NCI-H2196 treated with DMSO at 0.1 percent for 48 hours (cell line): ENCODE measurements around the gene SCN4A.

Source experiments
- DNase-seq: peaks from one replicate; lab custom pipeline; 2025; ENCODE audit not compliant: unreplicated experiment; lab: John Stamatoyannopoulos, UW

Gene SCN4A

GRCh38 chr17:64002658-64003525 lies 30.2 kb upstream of the SCN4A start:
- DNase-seq, result no peak

DNA sequence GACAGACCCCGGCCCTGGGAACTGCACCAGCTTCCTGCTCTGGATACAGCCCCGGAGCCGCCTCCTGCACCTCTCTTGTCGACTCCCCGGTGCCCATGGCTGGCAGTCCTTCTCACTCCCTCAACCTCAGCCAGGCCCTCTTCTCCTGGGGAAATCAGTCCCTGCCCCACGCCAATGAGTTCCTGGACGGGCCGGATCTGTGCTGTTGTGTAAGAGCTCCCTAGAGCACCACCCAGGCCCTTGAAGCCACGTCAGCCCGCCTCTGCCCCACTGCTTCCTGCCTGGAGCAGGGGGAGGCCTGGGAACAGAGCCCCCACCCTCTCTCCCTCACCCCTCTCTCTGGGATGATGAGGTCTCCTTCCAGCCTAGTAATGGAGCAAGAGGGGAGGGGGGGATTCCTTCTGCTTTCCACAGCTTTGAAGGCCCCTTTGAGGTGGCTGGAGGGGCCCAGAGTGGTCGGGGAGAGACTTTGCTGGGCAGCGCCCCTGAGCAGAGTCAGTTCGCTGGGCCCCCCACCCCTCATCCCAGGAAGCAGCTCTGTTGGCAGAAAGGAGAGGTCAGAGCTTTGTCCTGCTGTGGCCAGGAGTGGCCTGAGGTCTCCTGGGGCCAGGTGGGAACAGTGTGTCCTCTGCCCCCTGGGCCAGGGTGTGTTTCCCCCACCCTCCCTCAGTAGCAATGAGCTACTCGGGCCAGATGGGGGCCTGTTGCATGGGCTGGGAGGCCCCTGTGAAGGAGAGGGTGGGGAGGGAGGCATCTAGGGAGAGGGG lies 29.2 kb upstream of the SCN4A start:
- DNase-seq, result no peak

DNA sequence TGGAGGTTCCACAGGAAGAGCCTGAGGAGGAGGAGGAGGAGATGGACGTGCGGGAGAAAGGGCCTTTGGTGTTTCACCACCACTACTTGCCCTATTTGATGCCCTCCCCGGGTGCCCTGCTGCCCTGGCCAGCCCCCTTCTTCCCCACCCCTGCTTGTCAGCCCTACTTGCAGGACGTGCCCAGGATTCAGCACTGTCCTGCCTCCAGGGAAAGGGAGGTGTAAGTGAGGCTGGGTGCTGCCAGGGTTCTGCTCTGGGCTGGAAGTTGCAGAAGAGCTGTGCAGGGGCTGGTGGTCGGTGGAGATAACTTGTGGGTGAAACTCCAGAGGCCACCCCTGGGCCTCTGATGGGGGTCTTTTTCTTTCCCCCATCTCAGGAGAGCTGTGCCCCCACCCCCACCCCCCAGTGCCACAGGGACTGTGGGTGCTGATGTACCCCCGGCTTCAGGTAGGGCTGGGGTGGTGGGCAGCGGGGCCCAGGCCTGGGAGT lies 28.4 kb upstream of the SCN4A start:
- no peak for DNase-seq

GRCh38 chr17:63999680-64000531 lies 27.2 kb upstream of the SCN4A start:
- DNase-seq, result no peak

DNA sequence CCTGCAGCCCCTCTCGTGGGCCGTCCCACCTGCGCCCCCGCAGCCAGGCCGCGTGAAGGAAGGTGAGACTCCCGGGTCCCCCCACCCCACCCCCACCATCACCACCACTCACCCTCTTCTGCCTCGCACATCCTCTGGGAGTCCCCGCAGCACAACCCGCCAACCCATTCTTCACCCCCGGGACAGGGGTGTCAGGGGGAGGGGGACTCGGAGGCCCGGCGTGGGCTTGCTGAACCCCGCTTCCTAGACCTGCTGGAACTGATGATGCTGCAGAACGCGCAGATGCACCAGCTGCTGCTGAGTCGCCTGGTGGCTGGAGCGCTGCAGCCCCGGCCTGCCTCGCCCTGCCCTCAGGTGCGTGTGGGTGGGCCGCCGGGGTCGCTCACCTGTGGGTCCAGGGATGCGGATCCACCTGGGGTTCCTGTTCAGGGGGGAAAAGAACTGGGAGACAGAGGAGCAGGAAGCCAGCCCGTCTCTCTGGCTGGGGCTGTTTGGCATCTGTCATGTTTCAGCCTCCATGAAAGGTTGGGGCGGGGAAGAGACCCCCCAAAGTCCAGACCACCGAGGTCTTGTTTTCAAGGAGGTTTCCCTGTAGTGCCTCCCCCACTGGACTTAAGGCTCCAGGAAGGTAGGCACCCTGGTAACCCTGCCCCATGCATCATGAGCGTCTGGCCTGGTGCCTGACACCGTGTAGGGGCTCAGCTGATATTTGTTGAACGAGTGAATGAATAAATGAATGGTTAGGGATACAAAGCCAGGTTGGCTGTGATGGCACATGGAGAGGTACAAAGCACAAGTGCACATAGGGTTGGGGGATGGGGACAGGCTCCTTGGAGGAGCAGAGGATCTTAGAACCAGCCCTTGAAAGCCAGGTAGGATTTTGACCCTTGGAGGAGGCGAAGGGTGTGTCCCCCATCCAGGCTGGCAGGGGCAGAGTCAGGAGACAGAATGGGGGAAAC lies 26.3 kb upstream of the SCN4A start:
- DNase-seq, result no peak

DNA sequence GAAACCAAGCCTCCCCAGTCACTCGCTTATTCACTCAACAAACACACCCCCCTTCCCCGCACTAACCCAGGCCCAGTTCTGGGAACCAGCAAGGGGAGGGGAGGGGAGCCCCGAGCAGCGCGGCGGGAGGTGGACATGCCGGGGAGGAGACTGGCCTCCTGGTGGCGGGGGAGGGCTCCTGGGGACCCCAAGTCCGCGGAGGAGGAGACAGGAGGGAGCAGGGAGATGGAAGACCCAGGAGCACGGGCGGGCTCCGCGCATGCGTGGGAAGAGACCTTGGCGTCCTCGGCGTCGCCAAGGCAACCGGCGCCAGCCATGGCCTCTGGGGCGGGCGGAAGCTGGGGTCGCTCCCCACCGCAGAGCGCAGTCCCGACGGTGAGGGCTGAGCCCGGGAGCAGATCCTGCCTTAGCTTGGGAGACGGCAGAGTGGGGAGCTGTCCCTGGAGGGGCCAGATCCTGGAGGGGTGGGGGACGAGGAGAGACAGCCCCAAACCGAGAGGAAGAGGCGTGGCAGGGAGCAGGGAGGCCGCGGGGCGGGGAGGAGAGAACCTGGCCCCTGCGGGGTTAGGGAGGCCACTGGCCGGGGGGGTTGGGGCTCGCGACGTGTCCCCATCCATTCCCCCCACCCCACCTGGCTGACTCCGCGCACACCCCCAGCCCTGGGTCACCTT lies 25.5 kb upstream of the SCN4A start, which contains the start of gene PRR29:
Gene PRR29, plus strand, starts transcription at position 302 of the 671 bp plus-strand sequence. Its CDS starts 14 bp downstream, at position 316.
- DNase-seq, result peak; percentile 56

- DNase-seq, result no peak
These were observed 24.8 kb upstream of the SCN4A start for GRCh38 chr17:63997341-63998048.

DNA sequence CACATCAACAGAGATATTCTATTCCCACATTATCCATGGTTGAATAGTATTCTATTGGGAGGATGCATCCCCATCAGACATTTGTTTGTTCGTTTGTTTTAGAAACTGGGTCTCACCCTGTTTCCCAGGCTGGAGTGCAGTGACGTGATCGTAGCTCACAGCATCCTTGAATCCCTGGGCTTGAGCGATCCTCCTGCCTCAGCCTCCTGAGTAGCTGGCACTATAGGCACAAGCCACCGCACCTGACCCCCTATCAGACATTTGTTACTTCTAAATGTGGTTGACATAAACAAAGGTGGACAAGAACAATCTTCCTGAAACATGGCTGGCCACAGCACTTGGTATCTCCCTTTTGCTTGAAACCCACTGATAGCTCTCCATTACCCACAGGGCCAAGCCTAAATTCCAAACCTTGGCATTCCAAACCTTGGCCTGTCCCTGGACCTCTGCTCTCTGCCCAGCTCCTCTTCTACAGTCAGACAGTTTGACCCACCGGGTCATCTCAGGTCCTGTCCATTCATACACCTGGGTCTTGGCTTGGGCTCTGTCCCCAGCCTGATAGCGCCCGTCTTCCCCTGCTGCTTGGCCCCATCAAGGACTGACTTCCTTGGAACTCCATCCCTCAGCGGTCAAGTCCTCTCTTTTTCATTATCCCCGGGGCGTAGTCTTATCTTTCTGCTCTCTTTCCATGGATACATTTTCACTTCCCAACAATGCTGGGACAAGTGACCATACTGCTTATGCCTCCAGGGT lies 23.9 kb upstream of the SCN4A start:
- DNase-seq, result no peak

DNA sequence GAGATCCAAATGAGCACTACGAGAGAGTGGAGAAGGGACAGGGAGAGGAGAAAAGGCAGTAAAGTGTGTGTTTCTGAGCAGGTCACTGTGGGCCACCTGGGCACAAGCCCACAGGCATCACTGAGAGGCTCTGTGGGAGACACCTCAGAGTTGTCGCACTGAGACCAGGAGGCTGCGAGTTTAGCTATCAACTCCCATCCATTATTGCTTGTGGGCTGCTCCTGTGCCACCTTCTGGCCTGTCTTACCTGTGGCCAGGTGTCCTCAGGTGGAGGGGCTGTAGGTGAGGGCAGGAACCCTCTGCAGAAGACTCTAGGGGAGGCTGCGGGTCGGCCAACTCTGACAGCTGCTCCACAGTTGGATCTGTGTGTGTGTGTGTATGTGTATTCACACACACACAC lies 22.9 kb upstream of the SCN4A start:
- DNase-seq, result no peak

- no peak for DNase-seq
These were observed 20.8 kb upstream of the SCN4A start for GRCh38 chr17:63993368-63993985.

DNA sequence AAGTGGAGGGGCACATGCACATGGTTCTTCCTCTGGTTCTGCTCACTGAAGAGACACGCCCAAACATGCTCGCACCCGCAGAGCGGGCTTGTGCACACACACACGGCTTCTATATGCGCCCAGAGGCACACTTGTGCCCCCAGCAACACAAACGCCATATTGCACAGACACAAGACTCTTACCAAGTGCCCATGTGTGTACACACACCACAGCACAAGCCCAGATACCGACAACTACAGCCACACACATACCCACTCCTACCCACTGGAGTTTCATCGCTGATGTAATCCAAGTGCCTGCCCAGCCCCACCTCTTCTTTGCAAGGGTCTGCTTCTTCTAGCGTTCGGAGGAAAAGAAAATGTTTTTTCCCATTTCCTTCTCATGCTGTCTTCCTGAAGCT lies 18.9 kb upstream of the SCN4A start:
- DNase-seq, result no peak

- no peak for DNase-seq
These were observed 17.1 kb upstream of the SCN4A start for GRCh38 chr17:63989622-63990345.

GRCh38 chr17:63988741-63989621 lies 16.3 kb upstream of the SCN4A start:
- DNase-seq, result no peak

- DNase-seq, result no peak
These were observed 15.4 kb upstream of the SCN4A start for GRCh38 chr17:63988127-63988478.

GRCh38 chr17:63987221-63988126 lies 14.8 kb upstream of the SCN4A start:
- DNase-seq, result no peak
